ENCODE measurements around the gene MRPL24. TPM values are rescaled to one million over a fixed set of nuclear protein-coding genes. Genes with fewer than 3 reads are reported as not detected.

Gene MRPL24
- total RNA-seq, 4 donors from 2014 or later = 45.0 to 74.4 (median 69.8) TPM

DNA sequence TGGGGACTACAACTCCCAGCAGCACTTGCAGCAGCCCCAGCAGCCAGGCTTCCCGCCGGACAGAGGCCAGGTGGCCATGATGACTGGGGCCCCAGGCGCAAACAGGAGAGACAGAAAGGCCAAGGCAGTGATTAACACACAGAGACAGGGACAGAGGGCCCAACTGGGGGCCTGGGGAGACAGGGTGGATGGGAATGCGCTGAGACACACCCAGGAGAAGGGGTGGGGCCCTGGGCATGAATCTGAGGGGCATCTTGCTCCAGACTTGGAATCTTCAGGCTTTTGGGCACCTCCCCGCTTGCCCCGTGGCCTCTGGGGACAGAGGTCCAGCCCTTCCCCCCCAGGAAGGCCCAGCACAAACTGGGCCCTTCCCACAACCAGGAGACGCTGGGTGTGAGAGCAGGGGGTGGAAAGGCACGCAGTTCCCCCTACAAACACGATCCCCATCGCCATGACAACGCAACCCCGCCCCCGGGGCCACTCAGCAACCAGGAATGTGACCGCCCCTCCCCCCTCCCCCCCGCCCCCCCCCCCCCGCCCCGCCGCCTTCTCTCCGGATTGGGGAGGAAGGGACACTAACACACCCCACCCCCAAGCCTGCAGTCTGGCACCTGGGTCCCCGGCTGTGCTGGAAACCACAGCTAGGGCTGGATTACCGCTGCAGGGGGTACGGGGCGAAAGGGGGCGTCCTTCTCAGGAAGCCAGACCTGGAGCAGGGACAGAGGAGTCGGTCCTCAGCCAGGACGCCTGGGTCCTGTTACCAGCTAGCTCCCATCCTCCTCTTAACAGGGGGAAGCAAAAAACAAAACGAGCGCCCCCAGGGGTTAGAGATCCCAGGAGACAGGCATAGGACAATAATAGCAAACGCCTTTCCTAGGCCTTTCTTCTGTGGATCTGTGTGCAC is 6.1 kb upstream of the MRPL24 start:
- ATAC-seq (ENCODE audit: low FRiP score) = peak; percentile 45
- TF ChIP-seq, protein P1, sequence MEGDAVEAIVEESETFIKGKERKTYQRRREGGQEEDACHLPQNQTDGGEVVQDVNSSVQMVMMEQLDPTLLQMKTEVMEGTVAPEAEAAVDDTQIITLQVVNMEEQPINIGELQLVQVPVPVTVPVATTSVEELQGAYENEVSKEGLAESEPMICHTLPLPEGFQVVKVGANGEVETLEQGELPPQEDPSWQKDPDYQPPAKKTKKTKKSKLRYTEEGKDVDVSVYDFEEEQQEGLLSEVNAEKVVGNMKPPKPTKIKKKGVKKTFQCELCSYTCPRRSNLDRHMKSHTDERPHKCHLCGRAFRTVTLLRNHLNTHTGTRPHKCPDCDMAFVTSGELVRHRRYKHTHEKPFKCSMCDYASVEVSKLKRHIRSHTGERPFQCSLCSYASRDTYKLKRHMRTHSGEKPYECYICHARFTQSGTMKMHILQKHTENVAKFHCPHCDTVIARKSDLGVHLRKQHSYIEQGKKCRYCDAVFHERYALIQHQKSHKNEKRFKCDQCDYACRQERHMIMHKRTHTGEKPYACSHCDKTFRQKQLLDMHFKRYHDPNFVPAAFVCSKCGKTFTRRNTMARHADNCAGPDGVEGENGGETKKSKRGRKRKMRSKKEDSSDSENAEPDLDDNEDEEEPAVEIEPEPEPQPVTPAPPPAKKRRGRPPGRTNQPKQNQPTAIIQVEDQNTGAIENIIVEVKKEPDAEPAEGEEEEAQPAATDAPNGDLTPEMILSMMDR (IDR thresholded peaks at IDR 0.05) = no peak
- DNase-seq (ENCODE audit: low spot score) = peak; percentile 90

DNA sequence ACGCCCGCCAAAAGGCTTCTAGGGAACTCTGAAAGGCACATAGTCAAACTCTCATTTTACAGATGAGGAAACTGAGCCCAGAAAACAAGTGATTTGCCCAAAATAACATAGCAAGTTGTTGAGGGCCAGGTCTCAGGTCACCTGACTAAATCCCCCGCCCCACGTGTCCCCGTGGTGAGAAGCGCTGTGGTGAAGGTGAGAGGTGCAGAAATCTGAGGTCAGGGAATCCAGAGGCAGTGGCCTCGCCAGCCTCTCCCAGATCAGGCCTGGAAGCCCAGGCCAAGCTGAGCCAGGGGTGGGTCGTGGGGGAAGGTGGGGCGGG is 5.5 kb upstream of the MRPL24 start:
- TF ChIP-seq, protein P1 (IDR thresholded peaks at IDR 0.05) = no peak
- DNase-seq (ENCODE audit: low spot score) (no peak), ATAC-seq (ENCODE audit: low FRiP score) (no peak)

DNA sequence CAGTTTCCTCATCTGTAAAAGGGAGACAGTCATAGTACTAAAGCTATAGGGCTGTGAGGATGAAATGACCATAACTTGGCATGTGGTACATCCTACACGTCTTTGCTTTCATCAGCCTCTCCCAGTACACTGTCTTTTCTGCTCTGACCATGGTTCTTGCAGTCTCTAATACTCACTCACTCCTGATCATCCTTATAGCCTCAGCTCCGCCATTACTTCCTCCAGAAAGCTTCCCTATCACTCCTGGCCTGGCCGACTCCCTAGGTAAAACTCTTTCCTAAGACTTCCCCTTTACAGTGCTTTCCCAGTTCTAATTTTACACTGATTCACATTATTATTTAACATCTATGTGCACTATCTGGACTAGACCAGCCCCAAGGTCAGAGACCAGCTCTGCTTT is 5.0 kb upstream of the MRPL24 start:
- DNase-seq (ENCODE audit: low spot score) (no peak), ATAC-seq (ENCODE audit: low FRiP score) (no peak)
- TF ChIP-seq, protein P1 (IDR thresholded peaks at IDR 0.05) = no peak

DNA sequence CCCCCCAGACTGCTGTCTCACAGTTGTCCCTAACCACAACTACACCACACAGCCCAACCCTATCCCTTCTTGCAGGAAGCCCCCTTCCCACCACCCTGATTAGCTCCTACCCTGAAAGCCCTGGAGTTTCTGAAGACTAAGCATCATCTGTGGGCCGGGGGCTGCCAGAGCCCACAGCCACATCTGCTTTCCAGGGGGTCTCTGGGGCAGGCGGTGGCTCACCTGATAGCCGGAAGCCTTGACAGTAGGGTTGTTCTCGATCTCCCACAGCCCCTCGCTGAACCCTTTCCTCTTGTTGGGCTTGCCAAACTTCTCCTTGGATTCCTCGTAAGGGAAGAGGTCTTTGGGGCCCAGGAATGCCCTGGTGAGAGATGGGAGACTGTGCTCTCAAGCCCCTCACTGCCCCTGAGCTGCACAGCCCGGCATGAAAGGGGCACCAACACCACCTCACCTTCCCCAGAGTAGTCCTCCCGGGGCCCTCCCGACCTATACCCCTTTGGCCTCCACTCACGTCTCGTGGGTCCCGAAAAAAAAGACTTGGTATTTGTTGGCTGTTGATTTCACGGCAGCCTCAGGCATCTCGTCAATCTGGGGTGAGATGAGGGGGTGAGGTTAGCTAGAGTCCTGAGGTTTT is 4.0 kb upstream of the MRPL24 start:
- ATAC-seq (ENCODE audit: low FRiP score) (no peak), DNase-seq (ENCODE audit: low spot score) (no peak)
- TF ChIP-seq, protein P1 (IDR thresholded peaks at IDR 0.05) = no peak

DNA sequence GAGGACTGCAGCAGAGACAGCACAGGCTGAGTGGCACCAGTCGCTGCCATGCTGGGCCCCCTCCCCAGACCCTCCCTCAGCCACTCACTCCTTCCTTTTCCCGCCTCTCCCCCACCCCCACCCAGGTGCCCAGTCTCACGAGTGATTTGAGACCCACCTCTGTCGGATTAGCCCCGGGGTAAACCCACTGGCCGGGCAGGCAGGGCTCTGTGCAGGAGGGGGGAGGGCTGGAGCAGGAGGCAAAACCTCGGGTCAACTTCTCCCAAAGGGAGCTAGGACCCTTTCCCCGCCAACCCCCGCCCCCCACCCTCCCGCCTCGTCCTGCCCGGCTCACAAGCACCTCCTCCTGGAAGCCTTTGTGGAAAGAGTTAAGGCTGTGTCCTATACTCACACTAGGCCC is 3.5 kb upstream of the MRPL24 start:
- ATAC-seq (ENCODE audit: low FRiP score) = no peak
- DNase-seq (ENCODE audit: low spot score) = no peak
- TF ChIP-seq, protein P1 (IDR thresholded peaks at IDR 0.05) = no peak

DNA sequence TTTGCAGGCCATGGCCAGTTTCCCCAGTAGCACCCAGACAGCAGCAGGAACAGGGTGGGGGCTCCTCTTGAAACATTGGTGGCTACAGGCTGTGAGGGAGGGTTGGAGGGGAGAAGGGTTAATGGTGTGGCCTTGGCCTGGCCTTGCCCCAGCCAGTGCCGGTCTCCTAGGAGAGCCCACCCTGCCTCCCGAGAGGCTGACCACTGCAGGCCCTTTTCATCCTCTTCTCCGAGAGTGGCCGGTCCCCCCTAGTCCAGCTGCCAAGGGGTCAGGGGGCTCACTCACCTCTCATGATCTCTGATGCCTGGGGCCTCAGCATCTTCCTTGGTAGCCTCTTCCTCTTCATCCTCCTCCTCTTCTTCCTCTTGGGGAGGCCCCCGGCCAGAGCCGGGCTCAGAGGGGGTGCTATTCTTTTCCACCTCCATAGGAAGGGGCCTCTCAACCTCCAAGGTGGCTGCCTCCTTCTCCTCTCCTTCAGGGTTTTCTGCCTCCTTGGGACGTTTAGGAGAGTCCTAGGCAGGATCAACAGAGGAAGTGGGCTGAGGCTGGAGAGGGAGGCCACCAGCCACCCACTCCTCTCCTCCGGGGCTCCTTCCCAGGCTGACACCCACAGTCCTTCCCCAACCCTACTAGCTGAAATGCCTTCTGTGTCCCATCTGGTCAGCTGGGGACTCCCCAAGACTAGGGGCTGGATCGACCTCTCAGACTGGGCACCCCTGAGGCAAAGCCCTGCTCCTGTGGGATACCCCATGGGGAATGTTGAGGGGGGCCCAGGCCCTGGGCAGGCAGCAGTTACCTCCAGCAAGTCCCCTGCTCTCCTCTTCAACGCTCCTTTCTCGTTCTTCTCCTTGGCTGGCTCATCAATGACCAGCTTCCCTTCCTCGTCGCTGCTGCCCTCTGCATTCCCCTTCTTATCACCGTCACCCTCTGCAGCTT is 2.7 kb upstream of the MRPL24 start:
- no peak for ATAC-seq (ENCODE audit: low FRiP score)
- TF ChIP-seq, protein P1 (IDR thresholded peaks at IDR 0.05) = no peak
- no peak for DNase-seq (ENCODE audit: low spot score)
